MM.1S (cell line): ENCODE results near the gene PTPRG.

Experiments
- CTCF ChIP-seq: fragments of 300-600 bp; sonication (generic); IDR thresholded peaks from 2 replicates; pipeline ENCODE4 v1.5.1; 2016; ENCODE audit warnings: antibody characterized with exemption, low read length, mixed read lengths
- EZH2 ChIP-seq: fragments of 300-600 bp; sonication (generic); optimal IDR thresholded peaks from 2 replicates; pipeline ENCODE3; 2017; ENCODE audit warnings: low read depth, mild to moderate bottlenecking, antibody characterized with exemption, low read length, mixed read lengths

GRCh38 chr3:62318365-62318751, 757.0 kb downstream of the PTPRG start:
- TF ChIP-seq EZH2 (no peak), CTCF (no peak)
